HepG2 (cell line): ENCODE measurements around the gene CLVS2. TPM values are rescaled to one million over a fixed set of nuclear protein-coding genes. Genes with fewer than 3 reads are reported as not detected.

ENCODE experiments used
- ATAC-seq: fragments of 200-7000 bp; cut with Tn5 transposase; 3 replicates; pipeline ENCODE4 v1.9.1; 2020; ENCODE audit warnings: mild to moderate bottlenecking, moderate library complexity
- BruUV-seq: library from RNA; stranded (reverse); fragments of 400-500 nt; replicated peaks from 2 replicates; lab custom pipeline; 2021; lab: Mats Ljungman, UMichigan
- CTCF ChIA-PET: fragments of 300-600 bp; formaldehyde crosslinking; extraction: SDS; loops from one replicate; lab custom pipeline; 2021; ENCODE audit warnings: low total read pairs, inconsistent platforms, low intra/inter-chr PET ratio; lab: Yijun Ruan, JAX
- POLR2A ChIA-PET: fragments of 350-600 bp; sonication (Branson Sonifier 250); formaldehyde crosslinking; loops from one replicate; lab custom pipeline; 2020; ENCODE audit warnings: antibody characterized with exemption, inconsistent platforms; lab: Yijun Ruan, JAX
- DNase-seq: peaks from one replicate; pipeline ENCODE4 v3.0.0-alpha.2; 2015; ENCODE audit warnings: low spot score
- FAIRE-seq: peaks from 3 replicates; lab custom pipeline; 2011; peaks lifted over from hg19 to GRCh38; lab: Jason Lieb, UNC
- H2AFZ ChIP-seq: one replicate; pipeline ENCODE4 v1.6.1; 2011; ENCODE audit warnings: low read length, inconsistent platforms
- H3K27ac ChIP-seq: fragments of 300-600 bp; 3 replicates; pipeline ENCODE4 v1.8.0; 2011; ENCODE audit warnings: mixed run types, mild to moderate bottlenecking, mixed read lengths, low read length, inconsistent platforms; ENCODE audit not compliant: insufficient read depth; ENCODE audit errors: extremely low read length
- H3K27me3 ChIP-seq, 2 experiments: fragments of 200-600 bp in 1 of 2; 2 replicates in 1 of 2; 3 replicates in 1 of 2; pipeline versions ENCODE4 v1.6.0 to v1.8.0; 2011; ENCODE audit warnings: low read length in 2 of 2, mild to moderate bottlenecking in 2 of 2, moderate library complexity in 2 of 2, inconsistent platforms in 1 of 2; ENCODE audit not compliant: insufficient read depth in 2 of 2, control insufficient read depth in 1 of 2
- H3K36me3 ChIP-seq, 2 experiments: fragments of 200-600 bp in 1 of 2; replicated peaks in 1 of 2; 2 replicates in 1 of 2; 3 replicates in 1 of 2; pipeline versions ENCODE4 v1.5.1 to v1.8.0; 2011; ENCODE audit warnings: low read length in 2 of 2, inconsistent platforms in 1 of 2; ENCODE audit not compliant: insufficient read depth in 2 of 2, control insufficient read depth in 1 of 2
- H3K4me1 ChIP-seq: 2 replicates; pipeline ENCODE4 v1.5.1; 2012; ENCODE audit warnings: low read length, inconsistent platforms; ENCODE audit not compliant: insufficient read depth
- H3K4me2 ChIP-seq: 2 replicates; pipeline ENCODE4 v1.6.0; 2011; ENCODE audit warnings: low read depth, low read length, inconsistent platforms
- H3K4me3 ChIP-seq, 3 experiments: fragments of 200-600 bp in 1 of 3; sonication (generic), shearing (Covaris generic) in 1 of 3; replicated peaks in 1 of 3; 2 replicates each; pipeline ENCODE4 v1.5.1; 2011 to 2016; ENCODE audit warnings: low read length in 3 of 3, inconsistent platforms in 2 of 3, low read depth in 2 of 3, mild to moderate bottlenecking in 2 of 3, control low read depth in 1 of 3, mixed read lengths in 1 of 3; ENCODE audit not compliant: insufficient read depth in 1 of 3
- H3K79me2 ChIP-seq: one replicate; pipeline ENCODE4 v1.6.1; 2011; ENCODE audit warnings: low read length, inconsistent platforms; ENCODE audit not compliant: insufficient read depth
- H3K9ac ChIP-seq: 2 replicates; pipeline ENCODE4 v1.6.0; 2011; ENCODE audit warnings: mild to moderate bottlenecking, low read depth, low read length, inconsistent platforms; ENCODE audit not compliant: insufficient read depth
- H3K9me3 ChIP-seq: 2 replicates; pipeline ENCODE4 v1.5.1; 2012; ENCODE audit warnings: mild to moderate bottlenecking, low read length
- H4K20me1 ChIP-seq: 2 replicates; pipeline ENCODE4 v1.6.0; 2011; ENCODE audit warnings: inconsistent platforms, mild to moderate bottlenecking, low read length, moderate library complexity; ENCODE audit not compliant: insufficient read depth
- CREB1 ChIP-seq, 2 experiments: fragments of 450-650 bp in 1 of 2; IDR thresholded peaks; 2 replicates each; pipeline ENCODE4 v1.6.1; 2016 to 2017; ENCODE audit warnings: control low read depth in 1 of 2, mild to moderate bottlenecking in 1 of 2, missing compliant biosample characterization in 1 of 2, missing genetic modification characterization in 1 of 2
- JUND ChIP-seq: sonication (generic); formaldehyde crosslinking; IDR thresholded peaks from 2 replicates; pipeline ENCODE4 v1.8.0; 2022; ENCODE audit warnings: mild to moderate bottlenecking, missing genetic modification reagents
- KDM2A ChIP-seq: sonication (generic); formaldehyde crosslinking; IDR thresholded peaks from 2 replicates; pipeline ENCODE4 v1.4.0; 2020; ENCODE audit warnings: low read depth, missing genetic modification reagents, borderline replicate concordance
- PAX8 ChIP-seq: sonication (generic); formaldehyde crosslinking; IDR thresholded peaks from 2 replicates; pipeline ENCODE4 v1.8.0; 2022; ENCODE audit warnings: mild to moderate bottlenecking, missing genetic modification reagents, borderline replicate concordance
- SSRP1 ChIP-seq: IDR thresholded peaks from 2 replicates; pipeline ENCODE4 v1.6.1; 2016; ENCODE audit warnings: control low read depth
- ZNF225 ChIP-seq: sonication (generic); formaldehyde crosslinking; IDR thresholded peaks from 2 replicates; pipeline ENCODE4 v1.4.0; 2020; ENCODE audit warnings: mild to moderate bottlenecking, missing genetic modification reagents
- ZNF282 ChIP-seq: fragments of 450-650 bp; IDR thresholded peaks from 2 replicates; pipeline ENCODE4 v1.6.1; 2018; ENCODE audit not compliant: partially characterized antibody
- ZNF615 ChIP-seq: sonication (generic); formaldehyde crosslinking; IDR thresholded peaks from 2 replicates; pipeline ENCODE4 v1.5.0; 2020; ENCODE audit warnings: mild to moderate bottlenecking, missing genetic modification reagents, borderline replicate concordance
- WGBS: methylation state at CpG from one replicate; pipeline ENCODE4 v1.1.6; 2017; ENCODE audit warnings: low lambda C conversion rate; 5-methylcytosine and 5-hydroxymethylcytosine counted together
- in situ Hi-C: cut with HindIII; loops from 2 replicates; pipeline ENCODE4 v1.10.0; 2017; ENCODE audit warnings: low pct_unique_long_range_greater_than_20kb; ENCODE audit not compliant: extremely low pct_ligation_motif_present
- intact Hi-C: fragments of 100-400 bp; cut with micrococcal nuclease; formaldehyde crosslinking; loops from one replicate; pipeline ENCODE4 v1.10.0; 2022; ENCODE audit not compliant: unreplicated experiment
- polyA plus RNA-seq, 8 experiments: library from polyadenylated mRNA; depleted of rRNA in 3 of 8; stranded (reverse) in 7 of 8; unstranded in 1 of 8; fragments of >200 nt; fragmentation: Illumina TruSeq in 4 of 8; extraction: Trizol in 4 of 8; gene quantifications; 2 replicates each; pipeline versions ENCODE4 v1.2.1 to v1.2.3, GENCODE V29; 2011 to 2016; ENCODE audit warnings: low read depth in 4 of 8, missing spikeins in 1 of 8, mixed read lengths in 1 of 8; ENCODE audit not compliant: insufficient read depth in 1 of 8
- total RNA-seq, 5 experiments: library from RNA; depleted of rRNA; stranded (reverse); fragments of >200 nt; fragmentation: Illumina TruSeq; extraction: Trizol; gene quantifications; 2 replicates each; pipeline ENCODE4 v1.2.3, GENCODE V29; 2016; ENCODE audit warnings: low read depth in 1 of 5
- TF ChIP-seq, protein P1 (sequence below): sonication (generic); formaldehyde crosslinking; IDR thresholded peaks from 2 replicates; pipeline ENCODE4 v1.5.1; 2020; ENCODE audit warnings: missing genetic modification reagents, mild to moderate bottlenecking, borderline replicate concordance

Gene CLVS2
- total and polyA plus RNA-seq, 2 of the 13 experiments (the other 11 are each of a cell fraction or from before 2014, with no cell fraction given): not detected

DNA sequence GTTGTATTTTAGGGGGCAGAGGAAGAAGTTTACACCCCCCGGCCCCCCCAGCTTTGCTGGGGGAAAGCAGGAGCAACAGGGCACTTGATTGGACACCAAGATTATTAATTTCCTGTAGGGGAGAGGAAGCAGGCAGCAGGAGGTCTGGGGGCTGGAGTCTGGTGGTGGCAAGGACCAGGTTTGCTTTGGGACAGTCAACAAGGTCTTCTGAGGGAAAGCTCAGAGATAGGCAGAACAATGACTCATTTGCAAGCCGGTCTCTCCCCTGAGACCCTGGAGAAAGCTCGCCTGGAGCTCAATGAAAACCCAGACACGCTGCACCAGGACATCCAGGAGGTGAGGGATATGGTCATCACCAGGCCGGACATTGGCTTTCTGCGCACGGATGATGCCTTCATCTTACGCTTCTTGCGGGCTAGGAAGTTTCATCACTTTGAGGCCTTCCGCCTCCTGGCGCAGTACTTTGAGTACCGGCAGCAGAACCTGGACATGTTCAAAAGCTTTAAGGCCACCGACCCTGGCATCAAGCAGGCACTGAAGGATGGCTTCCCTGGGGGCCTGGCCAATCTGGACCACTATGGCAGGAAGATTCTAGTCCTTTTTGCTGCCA lies 1.6 kb downstream of the CLVS2 start:
- ATAC-seq (no peak), DNase-seq (no peak), FAIRE-seq (no peak)
- H3K27ac ChIP-seq: no peak overlapping the region
- H4K20me1 ChIP-seq: no peaks in the 10 kb centered on the region
- H3K9me3 ChIP-seq: no peaks in the 10 kb centered on the region
- H3K9ac ChIP-seq: no peak overlapping the region
- CTCF ChIA-PET: no interaction called here
- TF ChIP-seq PAX8 (CRISPR knock-in tag) (no peak), ZNF615 (no peak), ZNF282 (no peak), KDM2A (no peak), ZNF225 (no peak), SSRP1 (no peak), JUND (CRISPR knock-in tag) (no peak)
- no TSS peak for BruUV-seq
- intact Hi-C loops (no loop called here), in situ Hi-C loops (no loop called here)
- POLR2A ChIA-PET: no interaction called here
- no peaks in the 10 kb centered on the region for H3K36me3 ChIP-seq
- WGBS: 73% methylated on average over 13 of the region's 13 CpGs
- H3K79me2 ChIP-seq: no peaks in the 10 kb centered on the region
- H3K27me3 ChIP-seq: peaks cover 3 to 9% of the 10 kb centered on the region in 2 experiments
- no peak overlapping the region for H3K4me2 ChIP-seq
- H3K4me3 ChIP-seq: no peak overlapping the region
- H2AFZ ChIP-seq: no peak overlapping the region
- H3K4me1 ChIP-seq: no peaks in the 10 kb centered on the region

- no peak overlapping the region for H3K4me3 ChIP-seq
- no peaks in the 10 kb centered on the region for H3K36me3 ChIP-seq
- no peaks in the 10 kb centered on the region for H3K4me1 ChIP-seq
- no peaks in the 10 kb centered on the region for H4K20me1 ChIP-seq
- TF ChIP-seq, protein P1, sequence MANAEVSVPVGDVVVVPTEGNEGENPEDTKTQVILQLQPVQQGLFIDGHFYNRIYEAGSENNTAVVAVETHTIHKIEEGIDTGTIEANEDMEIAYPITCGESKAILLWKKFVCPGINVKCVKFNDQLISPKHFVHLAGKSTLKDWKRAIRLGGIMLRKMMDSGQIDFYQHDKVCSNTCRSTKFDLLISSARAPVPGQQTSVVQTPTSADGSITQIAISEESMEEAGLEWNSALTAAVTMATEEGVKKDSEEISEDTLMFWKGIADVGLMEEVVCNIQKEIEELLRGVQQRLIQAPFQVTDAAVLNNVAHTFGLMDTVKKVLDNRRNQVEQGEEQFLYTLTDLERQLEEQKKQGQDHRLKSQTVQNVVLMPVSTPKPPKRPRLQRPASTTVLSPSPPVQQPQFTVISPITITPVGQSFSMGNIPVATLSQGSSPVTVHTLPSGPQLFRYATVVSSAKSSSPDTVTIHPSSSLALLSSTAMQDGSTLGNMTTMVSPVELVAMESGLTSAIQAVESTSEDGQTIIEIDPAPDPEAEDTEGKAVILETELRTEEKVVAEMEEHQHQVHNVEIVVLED (CRISPR knock-in tag): no peak
- TF ChIP-seq CREB1 (IDR thresholded peaks at IDR 0.05) (peak; percentile 61), CREB1 (CRISPR knock-in tag; IDR thresholded peaks at IDR 0.05) (no peak)
- no peaks in the 10 kb centered on the region for H3K9me3 ChIP-seq
- peaks cover 3 to 9% of the 10 kb centered on the region in 2 experiments for H3K27me3 ChIP-seq
- in situ Hi-C loops: no loop called here
- ATAC-seq (no peak), DNase-seq (no peak), FAIRE-seq (no peak)
- no peak overlapping the region for H3K27ac ChIP-seq
- CTCF ChIA-PET: no interaction called here
- no peak overlapping the region for H3K4me2 ChIP-seq
- H3K79me2 ChIP-seq: no peaks in the 10 kb centered on the region
- no TSS peak for BruUV-seq
- intact Hi-C loops: no loop called here
- 7% methylated on average over 5 of the region's 5 CpGs for WGBS
- no peak overlapping the region for H3K9ac ChIP-seq
- H2AFZ ChIP-seq: no peak overlapping the region
- POLR2A ChIA-PET: no interaction called here
These were observed 2.5 kb downstream of the CLVS2 start for GRCh38 chr6:122998403-122998975.
